Measurements from ENCODE around the gene AOX1. TPM values are rescaled to one million over a fixed set of nuclear protein-coding genes. Genes with fewer than 3 reads are reported as not detected.

Gene AOX1
- total RNA-seq, 1 experiment from 2014 or later, result 57.2 TPM

DNA sequence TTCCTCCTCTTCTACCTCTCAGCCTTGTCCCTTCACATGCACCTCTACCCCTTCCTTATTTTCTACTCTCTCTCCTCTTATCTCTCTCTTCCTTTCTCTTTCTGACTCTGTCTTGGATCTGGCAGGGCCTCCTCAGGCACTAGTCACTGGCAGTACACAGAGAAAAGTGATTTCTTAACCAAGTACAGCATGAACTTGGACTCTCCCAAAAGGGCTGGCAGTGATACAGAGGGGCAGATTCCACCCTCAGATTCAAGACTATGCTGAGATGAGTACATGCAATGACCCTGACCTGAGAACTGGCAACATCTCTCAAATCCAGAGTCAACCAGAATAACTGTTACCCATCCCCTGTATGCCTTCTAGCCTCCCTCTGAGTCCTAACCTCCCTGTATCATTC lies 4.3 kb downstream of the AOX1 start:
- Histone ChIP-seq H3K9me3 (ENCODE audit: low read length) (no peaks in the 10 kb centered on the region), H3K79me2 (ENCODE audit: low read length) (no peaks in the 10 kb centered on the region), H2AFZ (ENCODE audit: low read length) (no peak overlapping the region), H3K9me2 (replicated peaks; ENCODE audit: low read length) (no peaks in the 10 kb centered on the region), H3K4me2 (ENCODE audit: low read length) (0 out of 2 replicates have a peak overlapping the region, but pooled peaks have one; percentile 4), H3K4me3 (ENCODE audit: low read length) (no peak overlapping the region), H3K36me3 (ENCODE audit: low read depth, low read length) (no peaks in the 10 kb centered on the region), H3K4me1 (ENCODE audit: insufficient read depth, low read length) (peaks cover 36% of the 10 kb centered on the region), H3K27me3 (ENCODE audit: low read length) (no peaks in the 10 kb centered on the region), H3F3A (ENCODE audit: low read length, unreplicated experiment) (no peaks in the 10 kb centered on the region), H4K20me1 (ENCODE audit: low read length) (no peaks in the 10 kb centered on the region), H3K9ac (ENCODE audit: low read length) (no peak overlapping the region), H3K27ac (ENCODE audit: low read length) (no peak overlapping the region)
- ATAC-seq (peak; percentile 4; the same call in 1 of the 2 replicates), DNase-seq (no peak)
- POLR2A ChIA-PET (ENCODE audit: unreplicated experiment), result no interaction called here
- CTCF ChIA-PET, result no interaction called here
- intact Hi-C loops (cut with micrococcal nuclease), result no loop called here
- TF ChIP-seq EZH2phosphoT487 (IDR thresholded peaks at IDR 0.05; ENCODE audit: borderline replicate concordance, low read length) (no peak), EZH2 (IDR thresholded peaks at IDR 0.05; ENCODE audit: low read length, unreplicated experiment) (no peak)
- TF ChIP-seq, protein P1, sequence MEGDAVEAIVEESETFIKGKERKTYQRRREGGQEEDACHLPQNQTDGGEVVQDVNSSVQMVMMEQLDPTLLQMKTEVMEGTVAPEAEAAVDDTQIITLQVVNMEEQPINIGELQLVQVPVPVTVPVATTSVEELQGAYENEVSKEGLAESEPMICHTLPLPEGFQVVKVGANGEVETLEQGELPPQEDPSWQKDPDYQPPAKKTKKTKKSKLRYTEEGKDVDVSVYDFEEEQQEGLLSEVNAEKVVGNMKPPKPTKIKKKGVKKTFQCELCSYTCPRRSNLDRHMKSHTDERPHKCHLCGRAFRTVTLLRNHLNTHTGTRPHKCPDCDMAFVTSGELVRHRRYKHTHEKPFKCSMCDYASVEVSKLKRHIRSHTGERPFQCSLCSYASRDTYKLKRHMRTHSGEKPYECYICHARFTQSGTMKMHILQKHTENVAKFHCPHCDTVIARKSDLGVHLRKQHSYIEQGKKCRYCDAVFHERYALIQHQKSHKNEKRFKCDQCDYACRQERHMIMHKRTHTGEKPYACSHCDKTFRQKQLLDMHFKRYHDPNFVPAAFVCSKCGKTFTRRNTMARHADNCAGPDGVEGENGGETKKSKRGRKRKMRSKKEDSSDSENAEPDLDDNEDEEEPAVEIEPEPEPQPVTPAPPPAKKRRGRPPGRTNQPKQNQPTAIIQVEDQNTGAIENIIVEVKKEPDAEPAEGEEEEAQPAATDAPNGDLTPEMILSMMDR (conservative IDR thresholded peaks at IDR 0.05; ENCODE audit: low read depth, low read length), result no peak
- BruUV-seq (replicated peaks), result no TSS peak

GRCh38 chr2:200591308-200591707 lies 5.5 kb downstream of the AOX1 start:
- no TSS peak for BruUV-seq (replicated peaks)
- no peaks in the 10 kb centered on the region for H3K9me2 ChIP-seq (replicated peaks; ENCODE audit: low read length)
- no peak overlapping the region for H3K4me2 ChIP-seq (ENCODE audit: low read length)
- no peak overlapping the region for H2AFZ ChIP-seq (ENCODE audit: low read length)
- ATAC-seq (no peak), DNase-seq (no peak)
- H3K4me3 ChIP-seq (ENCODE audit: low read length), result no peak overlapping the region
- H3K27me3 ChIP-seq (ENCODE audit: low read length), result no peaks in the 10 kb centered on the region
- TF ChIP-seq, protein P1 (conservative IDR thresholded peaks at IDR 0.05; ENCODE audit: low read depth, low read length), result no peak
- TF ChIP-seq EZH2 (IDR thresholded peaks at IDR 0.05; ENCODE audit: low read length, unreplicated experiment) (no peak), EZH2phosphoT487 (IDR thresholded peaks at IDR 0.05; ENCODE audit: borderline replicate concordance, low read length) (no peak)
- ChIA-PET POLR2A (ENCODE audit: unreplicated experiment) (interaction anchor here (0.5 kb wide), 1 partner anchor 15 kb away, joined by 3 read pairs; no protein-coding TSS in a partner anchor), CTCF (no interaction called here)
- H3K27ac ChIP-seq (ENCODE audit: low read length), result no peak overlapping the region
- H3K9ac ChIP-seq (ENCODE audit: low read length), result no peak overlapping the region
- no peaks in the 10 kb centered on the region for H4K20me1 ChIP-seq (ENCODE audit: low read length)
- H3F3A ChIP-seq (ENCODE audit: low read length, unreplicated experiment), result no peaks in the 10 kb centered on the region
- intact Hi-C loops (cut with micrococcal nuclease), result no loop called here
- no peaks in the 10 kb centered on the region for H3K79me2 ChIP-seq (ENCODE audit: low read length)
- no peaks in the 10 kb centered on the region for H3K36me3 ChIP-seq (ENCODE audit: low read depth, low read length)
- peaks cover 36% of the 10 kb centered on the region for H3K4me1 ChIP-seq (ENCODE audit: insufficient read depth, low read length)
- H3K9me3 ChIP-seq (ENCODE audit: low read length), result no peaks in the 10 kb centered on the region

GRCh38 chr2:200592406-200593075 lies 6.7 kb downstream of the AOX1 start:
- Histone ChIP-seq H3K36me3 (ENCODE audit: low read depth, low read length) (no peaks in the 10 kb centered on the region), H3K27ac (ENCODE audit: low read length) (no peak overlapping the region), H3K79me2 (ENCODE audit: low read length) (no peaks in the 10 kb centered on the region), H4K20me1 (ENCODE audit: low read length) (no peaks in the 10 kb centered on the region), H3F3A (ENCODE audit: low read length, unreplicated experiment) (no peaks in the 10 kb centered on the region), H3K4me2 (ENCODE audit: low read length) (no peak overlapping the region), H3K9me3 (ENCODE audit: low read length) (no peaks in the 10 kb centered on the region), H2AFZ (ENCODE audit: low read length) (no peak overlapping the region), H3K9me2 (replicated peaks; ENCODE audit: low read length) (no peaks in the 10 kb centered on the region), H3K4me3 (ENCODE audit: low read length) (no peak overlapping the region), H3K9ac (ENCODE audit: low read length) (no peak overlapping the region), H3K4me1 (ENCODE audit: insufficient read depth, low read length) (peaks cover 36% of the 10 kb centered on the region), H3K27me3 (ENCODE audit: low read length) (no peaks in the 10 kb centered on the region)
- BruUV-seq (replicated peaks), result no TSS peak
- POLR2A ChIA-PET (ENCODE audit: unreplicated experiment), result no interaction called here
- intact Hi-C loops (cut with micrococcal nuclease), result no loop called here
- ATAC-seq (no peak), DNase-seq (peak; percentile 43)
- TF ChIP-seq EZH2phosphoT487 (IDR thresholded peaks at IDR 0.05; ENCODE audit: borderline replicate concordance, low read length), result no peak
- TF ChIP-seq EZH2 (IDR thresholded peaks at IDR 0.05; ENCODE audit: low read length, unreplicated experiment), result no peak
- TF ChIP-seq, protein P1 (conservative IDR thresholded peaks at IDR 0.05; ENCODE audit: low read depth, low read length), result no peak
- CTCF ChIA-PET, result no interaction called here
